Osteocyte (in vitro differentiated cells): ENCODE measurements around the gene KIAA1217. TPM values are rescaled to one million over a fixed set of nuclear protein-coding genes. Genes with fewer than 3 reads are reported as not detected.

Experiments used
- DNase-seq: peaks from one replicate; pipeline ENCODE4 v3.0.0; 2021; ENCODE audit warnings: mixed read lengths; ENCODE audit not compliant: unreplicated experiment; ENCODE audit errors: extremely low spot score
- H3K27ac Mint-ChIP-seq: one replicate; pipeline ENCODE4 v1.8.0; 2021; ENCODE audit warnings: mild to moderate bottlenecking, mixed read lengths; ENCODE audit not compliant: unreplicated experiment
- H3K27me3 Mint-ChIP-seq: one replicate; pipeline ENCODE4 v1.8.0; 2021; ENCODE audit warnings: mixed read lengths; ENCODE audit not compliant: unreplicated experiment
- H3K36me3 Mint-ChIP-seq: one replicate; pipeline ENCODE4 v1.8.0; 2021; ENCODE audit warnings: mixed read lengths; ENCODE audit not compliant: unreplicated experiment
- H3K4me1 Mint-ChIP-seq: one replicate; pipeline ENCODE4 v1.8.0; 2021; ENCODE audit warnings: mixed read lengths; ENCODE audit not compliant: unreplicated experiment
- H3K4me3 Mint-ChIP-seq: one replicate; pipeline ENCODE4 v1.8.0; 2021; ENCODE audit warnings: mild to moderate bottlenecking, moderate library complexity, mixed read lengths; ENCODE audit not compliant: unreplicated experiment
- H3K9me3 Mint-ChIP-seq: one replicate; pipeline ENCODE4 v1.8.0; 2021; ENCODE audit warnings: mixed read lengths; ENCODE audit not compliant: unreplicated experiment
- total RNA-seq: library from RNA; stranded (reverse); gene quantifications from 2 replicates; pipeline ENCODE4 v1.2.1, GENCODE V29; 2021
- TF ChIP-seq, protein P1 (sequence below): fragments of 200-600 bp; sonication (generic); IDR thresholded peaks from 2 replicates; pipeline ENCODE4 v1.5.0; 2021; ENCODE audit warnings: antibody characterized with exemption, mild to moderate bottlenecking, moderate library complexity

The KIAA1217 gene
- total RNA-seq, 1 donor from 2014 or later: 2.8 TPM

DNA sequence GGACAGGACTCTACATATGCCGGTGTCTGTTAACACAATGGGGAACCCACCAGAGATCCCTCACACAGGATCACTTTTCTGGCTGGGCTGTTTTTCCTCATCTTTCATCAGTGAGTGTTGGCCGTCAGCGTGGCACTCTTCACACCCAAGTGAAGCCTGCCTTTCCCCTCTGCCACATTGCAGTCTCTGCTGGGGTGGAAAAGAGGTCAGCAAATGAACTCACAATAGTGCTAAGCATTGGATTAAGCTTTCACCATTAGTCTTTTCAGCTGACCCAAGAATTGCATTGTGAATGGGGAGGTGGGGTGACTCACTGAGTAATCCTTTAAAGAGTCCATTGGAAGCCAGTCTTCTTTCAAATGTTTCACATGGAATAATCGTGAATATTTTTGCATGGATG, 143.0 kb downstream of the KIAA1217 start:
- H3K27ac Mint-ChIP-seq: no peak overlapping the region
- H3K9me3 Mint-ChIP-seq: no peaks in the 10 kb centered on the region
- TF ChIP-seq, protein P1, sequence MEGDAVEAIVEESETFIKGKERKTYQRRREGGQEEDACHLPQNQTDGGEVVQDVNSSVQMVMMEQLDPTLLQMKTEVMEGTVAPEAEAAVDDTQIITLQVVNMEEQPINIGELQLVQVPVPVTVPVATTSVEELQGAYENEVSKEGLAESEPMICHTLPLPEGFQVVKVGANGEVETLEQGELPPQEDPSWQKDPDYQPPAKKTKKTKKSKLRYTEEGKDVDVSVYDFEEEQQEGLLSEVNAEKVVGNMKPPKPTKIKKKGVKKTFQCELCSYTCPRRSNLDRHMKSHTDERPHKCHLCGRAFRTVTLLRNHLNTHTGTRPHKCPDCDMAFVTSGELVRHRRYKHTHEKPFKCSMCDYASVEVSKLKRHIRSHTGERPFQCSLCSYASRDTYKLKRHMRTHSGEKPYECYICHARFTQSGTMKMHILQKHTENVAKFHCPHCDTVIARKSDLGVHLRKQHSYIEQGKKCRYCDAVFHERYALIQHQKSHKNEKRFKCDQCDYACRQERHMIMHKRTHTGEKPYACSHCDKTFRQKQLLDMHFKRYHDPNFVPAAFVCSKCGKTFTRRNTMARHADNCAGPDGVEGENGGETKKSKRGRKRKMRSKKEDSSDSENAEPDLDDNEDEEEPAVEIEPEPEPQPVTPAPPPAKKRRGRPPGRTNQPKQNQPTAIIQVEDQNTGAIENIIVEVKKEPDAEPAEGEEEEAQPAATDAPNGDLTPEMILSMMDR: no peak
- DNase-seq: no peak
- H3K4me1 Mint-ChIP-seq: peaks cover 3% of the 10 kb centered on the region
- no peaks in the 10 kb centered on the region for H3K36me3 Mint-ChIP-seq
- no peaks in the 10 kb centered on the region for H3K27me3 Mint-ChIP-seq
- no peak overlapping the region for H3K4me3 Mint-ChIP-seq

- no peak overlapping the region for H3K4me3 Mint-ChIP-seq
- H3K4me1 Mint-ChIP-seq: peaks cover 3% of the 10 kb centered on the region
- no peak for DNase-seq
- no peaks in the 10 kb centered on the region for H3K27me3 Mint-ChIP-seq
- H3K27ac Mint-ChIP-seq: no peak overlapping the region
- TF ChIP-seq, protein P1: no peak
- no peaks in the 10 kb centered on the region for H3K36me3 Mint-ChIP-seq
- no peaks in the 10 kb centered on the region for H3K9me3 Mint-ChIP-seq
Measured at GRCh38 chr10:24352399-24352798, 143.5 kb downstream of the KIAA1217 start.

GRCh38 chr10:24353319-24353718, 144.4 kb downstream of the KIAA1217 start:
- H3K36me3 Mint-ChIP-seq: no peaks in the 10 kb centered on the region
- no peaks in the 10 kb centered on the region for H3K27me3 Mint-ChIP-seq
- no peak overlapping the region for H3K27ac Mint-ChIP-seq
- no peaks in the 10 kb centered on the region for H3K9me3 Mint-ChIP-seq
- TF ChIP-seq, protein P1: no peak
- H3K4me1 Mint-ChIP-seq: peaks cover 3% of the 10 kb centered on the region
- DNase-seq: no peak
- no peak overlapping the region for H3K4me3 Mint-ChIP-seq

DNA sequence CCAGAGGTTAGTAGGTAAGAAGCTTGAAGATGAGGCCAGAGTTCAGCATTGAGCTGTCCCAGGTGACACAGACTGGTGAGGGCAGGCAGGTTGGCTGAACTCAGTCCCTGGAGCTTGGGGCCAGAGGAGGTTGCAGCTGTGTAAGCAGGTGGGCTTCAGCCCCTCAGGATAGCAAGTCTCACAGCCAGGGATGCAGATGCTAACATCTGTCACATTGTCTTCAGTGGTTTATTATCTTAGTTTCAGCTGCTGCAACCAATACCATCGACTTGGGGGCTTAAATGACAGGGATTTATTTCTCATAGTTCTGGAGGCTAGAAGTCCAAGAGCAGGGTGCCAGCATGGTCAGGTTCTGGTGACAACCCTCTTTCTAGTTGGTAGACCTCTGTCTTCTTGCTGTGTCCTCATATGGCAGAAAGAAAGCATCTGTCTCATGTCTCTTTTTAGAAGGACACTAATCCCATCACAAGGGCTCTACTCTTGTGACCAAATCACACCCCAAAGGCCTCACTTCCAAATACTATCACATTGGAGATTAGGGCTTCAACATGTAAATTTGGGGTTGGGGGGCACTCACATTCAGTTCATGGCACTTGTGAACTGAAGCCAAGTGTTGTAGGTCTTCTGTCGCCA, 146.2 kb downstream of the KIAA1217 start:
- Mint-ChIP-seq H3K36me3 (no peaks in the 10 kb centered on the region), H3K4me3 (no peak overlapping the region), H3K9me3 (no peaks in the 10 kb centered on the region), H3K27me3 (no peaks in the 10 kb centered on the region), H3K4me1 (no peaks in the 10 kb centered on the region), H3K27ac (no peak overlapping the region)
- DNase-seq: no peak
- TF ChIP-seq, protein P1: no peak

GRCh38 chr10:24357344-24358004, 148.5 kb downstream of the KIAA1217 start:
- no peaks in the 10 kb centered on the region for H3K4me1 Mint-ChIP-seq
- DNase-seq: no peak
- no peaks in the 10 kb centered on the region for H3K36me3 Mint-ChIP-seq
- no peaks in the 10 kb centered on the region for H3K9me3 Mint-ChIP-seq
- H3K4me3 Mint-ChIP-seq: no peak overlapping the region
- no peaks in the 10 kb centered on the region for H3K27me3 Mint-ChIP-seq
- H3K27ac Mint-ChIP-seq: no peak overlapping the region
- TF ChIP-seq, protein P1: no peak
